Fibroblast of gingiva (primary cell): ENCODE measurements around the gene IRF2BPL.
A peak's percentile ranks its signal among the peaks of the same experiment; 100 is the strongest.

ENCODE experiments used
- DNase-seq: peaks from one replicate; pipeline ENCODE4 v3.0.0-alpha.2; 2011; ENCODE audit warnings: low read depth

IRF2BPL gene

GRCh38 chr14:77053046-77053841 is 24.7 kb upstream of the IRF2BPL start:
- DNase-seq, result peak; percentile 56

GRCh38 chr14:77052281-77053044 is 24.0 kb upstream of the IRF2BPL start:
- DNase-seq, result no peak

GRCh38 chr14:77051116-77051515 is 22.6 kb upstream of the IRF2BPL start:
- DNase-seq, result no peak

- DNase-seq, result no peak
These were observed 18.2 kb upstream of the IRF2BPL start for GRCh38 chr14:77046721-77047120.

GRCh38 chr14:77045238-77046162 is 17.0 kb upstream of the IRF2BPL start:
- DNase-seq, result peak; percentile 51

- peak; percentile 97 for DNase-seq
These were observed 16.3 kb upstream of the IRF2BPL start for GRCh38 chr14:77044783-77045237.

- no peak for DNase-seq
These were observed 15.5 kb upstream of the IRF2BPL start for GRCh38 chr14:77043984-77044485.

- DNase-seq, result peak; percentile 95
These were observed 14.9 kb upstream of the IRF2BPL start for GRCh38 chr14:77043177-77043983.

- peak; percentile 86 for DNase-seq
These were observed 13.5 kb upstream of the IRF2BPL start for GRCh38 chr14:77041881-77042545.

GRCh38 chr14:77040741-77041653 is 12.5 kb upstream of the IRF2BPL start:
- DNase-seq, result peak; percentile 87

- DNase-seq, result peak; percentile 99
These were observed 11.7 kb upstream of the IRF2BPL start for GRCh38 chr14:77040059-77040740.

- peak; percentile 73 for DNase-seq
These were observed 11.0 kb upstream of the IRF2BPL start for GRCh38 chr14:77039285-77040058.

- no peak for DNase-seq
These were observed 9.5 kb upstream of the IRF2BPL start for GRCh38 chr14:77037938-77038568.

- no peak for DNase-seq
These were observed 8.9 kb upstream of the IRF2BPL start for GRCh38 chr14:77037215-77037937.

- DNase-seq, result no peak
These were observed 8.1 kb upstream of the IRF2BPL start for GRCh38 chr14:77036484-77037214.

- DNase-seq, result no peak
These were observed 6.8 kb upstream of the IRF2BPL start for GRCh38 chr14:77035267-77035666.
